Middle frontal gyrus (tissue), 1 donor: ENCODE data around the gene PRG2.

ENCODE experiments used
- DNase-seq: peaks from one replicate; pipeline ENCODE4 v3.0.0-alpha.2; 2015; ENCODE audit warnings: low spot score; ENCODE audit errors: extremely low spot score

The PRG2 gene, protein sequence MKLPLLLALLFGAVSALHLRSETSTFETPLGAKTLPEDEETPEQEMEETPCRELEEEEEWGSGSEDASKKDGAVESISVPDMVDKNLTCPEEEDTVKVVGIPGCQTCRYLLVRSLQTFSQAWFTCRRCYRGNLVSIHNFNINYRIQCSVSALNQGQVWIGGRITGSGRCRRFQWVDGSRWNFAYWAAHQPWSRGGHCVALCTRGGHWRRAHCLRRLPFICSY

DNA sequence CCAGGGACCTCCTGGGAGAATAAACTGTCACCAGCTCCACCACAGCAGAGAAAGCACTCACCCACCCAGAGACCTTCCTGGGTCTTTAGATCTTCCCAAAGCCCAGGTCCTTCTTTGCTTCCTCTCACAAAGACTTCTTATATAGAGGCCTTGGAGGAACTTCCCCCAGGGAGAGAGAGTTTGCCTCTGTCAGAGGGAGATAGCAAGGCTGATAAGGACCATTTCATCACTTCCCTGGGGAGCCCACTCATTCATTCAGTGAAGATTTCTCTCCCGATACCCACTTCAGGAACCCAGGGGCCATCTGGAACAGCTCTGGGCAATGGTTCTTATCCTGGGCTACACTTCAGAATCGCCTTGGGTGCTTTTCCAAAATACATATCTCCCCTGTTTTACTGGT, at the start of gene PRG2:
Gene PRG2, minus strand, starts transcription at position 116 of the 400 bp plus-strand sequence. CDS start 706 bp downstream, outside the sequence.
- DNase-seq, result no peak

DNA sequence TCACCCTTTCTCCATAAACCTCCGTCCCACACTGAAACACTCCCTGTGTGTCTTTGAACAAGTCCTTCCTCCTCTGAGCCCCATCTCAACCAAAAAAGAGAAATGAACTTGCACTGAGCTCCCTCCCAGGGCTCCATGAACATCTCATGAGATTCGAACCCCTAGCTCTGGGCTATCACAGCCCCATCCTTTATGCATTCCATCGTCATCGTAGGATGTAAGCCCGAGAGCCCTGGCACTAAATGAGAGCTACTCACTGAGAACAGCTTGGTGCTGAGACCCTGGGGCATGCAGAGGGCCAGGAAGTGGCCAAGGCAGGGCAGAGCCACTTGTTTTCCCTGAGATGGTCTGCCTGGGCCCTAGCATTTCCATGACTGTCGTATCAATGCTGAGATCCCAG, 49.3 kb upstream of the PRG2 start:
- DNase-seq, result no peak

DNA sequence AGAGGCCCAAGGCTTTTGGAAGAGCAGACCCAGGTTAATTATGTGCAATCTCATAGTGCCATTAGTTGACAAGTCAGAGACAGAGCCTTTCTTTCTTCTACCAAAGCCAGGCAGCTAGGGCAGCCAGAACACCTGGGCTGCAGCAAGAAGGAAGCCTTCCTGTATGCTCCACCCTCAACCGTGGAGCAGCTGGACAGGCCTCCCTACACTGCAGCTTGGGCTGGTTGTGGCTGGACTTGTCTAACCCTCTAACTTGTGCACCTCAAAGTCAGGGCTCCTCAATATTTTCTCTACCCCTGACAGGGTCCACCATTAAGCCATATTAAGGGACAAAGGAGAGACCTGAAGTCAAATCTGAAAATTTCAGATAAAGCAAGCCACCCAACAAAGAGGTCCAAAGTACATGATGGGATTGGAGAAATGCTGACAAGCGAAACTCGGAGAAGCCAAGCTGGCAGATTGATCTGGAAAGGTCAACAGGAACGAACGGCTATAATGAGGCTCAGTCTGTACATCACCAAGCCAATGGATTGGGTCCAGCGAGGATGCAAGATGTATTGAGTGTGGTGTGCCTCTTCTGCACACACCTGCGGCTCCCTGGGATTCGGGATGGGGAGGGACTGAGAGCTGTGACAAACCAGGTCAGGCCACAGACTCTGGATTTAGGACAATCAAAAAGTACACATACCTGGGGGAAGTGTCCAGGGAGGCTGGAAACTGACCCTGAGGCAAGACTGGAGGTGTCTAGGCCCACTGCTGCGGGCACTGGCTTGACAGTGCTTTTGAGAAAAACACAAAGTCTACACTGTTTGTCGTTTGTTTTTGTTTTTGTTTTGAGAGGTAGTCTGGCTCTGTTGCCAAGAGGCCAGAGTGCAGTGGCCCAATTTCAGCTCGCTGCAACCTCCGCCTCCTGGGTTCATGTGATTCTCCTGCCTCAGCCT, 48.2 kb upstream of the PRG2 start:
- no peak for DNase-seq

DNA sequence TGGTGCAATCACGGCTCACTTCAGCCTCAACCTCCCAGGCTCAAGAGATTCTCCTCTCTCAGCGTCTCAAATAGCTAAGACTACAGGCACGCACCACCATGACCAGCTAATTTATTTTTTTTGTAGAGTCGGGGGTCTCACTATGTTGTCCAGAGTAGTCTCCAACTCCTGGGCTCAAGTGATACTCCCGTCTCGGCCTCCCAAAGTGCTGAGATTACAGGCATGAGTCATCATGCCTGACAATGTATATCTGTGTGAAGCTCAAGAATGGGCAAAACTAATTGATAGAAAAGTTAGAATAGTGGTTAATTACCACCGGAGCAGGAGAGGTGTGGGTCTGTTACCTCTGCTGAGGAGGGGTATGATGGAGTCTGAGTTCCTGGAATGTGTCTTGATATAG, 45.6 kb upstream of the PRG2 start:
- DNase-seq, result no peak

DNA sequence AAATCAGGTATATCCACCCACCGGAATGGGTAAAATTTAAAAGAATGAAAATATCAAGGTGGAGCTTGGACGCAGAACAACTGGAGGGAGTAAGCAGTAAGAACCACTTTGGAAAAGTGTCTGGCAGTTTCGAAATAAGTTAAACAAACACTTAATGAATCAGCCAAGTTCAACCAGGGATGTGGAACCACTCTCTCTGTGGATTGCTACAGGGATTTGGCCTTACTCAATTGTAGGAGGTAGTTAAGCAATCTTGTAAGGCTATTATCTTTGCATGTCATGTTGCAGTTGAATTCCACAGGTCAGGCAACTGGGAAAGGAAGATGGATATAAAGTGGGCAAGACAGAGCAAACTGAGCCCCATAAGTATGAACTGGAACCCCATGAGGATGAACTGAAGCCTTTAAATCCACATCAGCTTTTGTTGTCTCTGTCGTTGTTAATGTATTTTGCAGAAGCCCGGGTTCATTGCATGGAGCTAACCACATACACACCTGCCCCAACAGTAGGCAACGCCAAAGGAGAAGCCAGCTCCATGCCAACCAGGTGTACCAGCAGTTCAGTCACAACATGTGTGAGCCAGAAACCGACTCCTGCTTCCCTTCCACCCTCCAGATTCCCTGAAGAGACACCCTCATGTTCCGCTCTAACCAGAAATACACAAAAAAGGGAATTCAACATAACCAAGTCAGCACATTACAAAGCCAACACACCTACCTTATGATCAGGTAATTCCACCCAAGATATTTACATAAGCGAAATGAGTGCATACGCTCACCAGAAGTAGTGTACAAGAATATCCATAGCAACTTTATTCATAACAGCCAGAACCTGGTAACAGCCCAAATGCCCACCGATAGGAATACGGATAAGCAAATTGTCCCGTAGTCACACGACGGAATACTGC, 44.4 kb upstream of the PRG2 start:
- DNase-seq, result no peak

DNA sequence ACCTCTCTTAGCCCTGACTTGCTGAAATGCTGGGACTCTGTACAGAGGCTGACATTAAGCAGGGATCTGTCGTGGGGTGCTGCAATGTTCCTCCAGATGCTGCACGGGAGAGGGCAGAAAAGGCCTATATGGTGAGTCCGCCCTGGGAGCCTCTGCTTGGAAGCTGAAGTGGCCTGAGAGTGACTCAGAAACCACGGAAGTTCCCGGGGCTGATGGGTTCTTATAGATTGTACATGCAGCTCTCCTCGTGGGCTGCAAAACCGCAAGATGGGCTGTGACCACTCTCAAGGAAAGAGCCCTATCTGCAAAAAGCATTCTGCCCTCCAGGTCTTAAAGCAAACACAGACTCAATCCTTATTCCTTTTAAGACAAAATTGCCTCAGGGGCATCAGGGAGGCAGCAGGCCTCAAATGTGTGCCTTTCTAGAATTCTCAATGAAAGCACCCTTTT, 42.3 kb upstream of the PRG2 start:
- DNase-seq, result no peak

DNA sequence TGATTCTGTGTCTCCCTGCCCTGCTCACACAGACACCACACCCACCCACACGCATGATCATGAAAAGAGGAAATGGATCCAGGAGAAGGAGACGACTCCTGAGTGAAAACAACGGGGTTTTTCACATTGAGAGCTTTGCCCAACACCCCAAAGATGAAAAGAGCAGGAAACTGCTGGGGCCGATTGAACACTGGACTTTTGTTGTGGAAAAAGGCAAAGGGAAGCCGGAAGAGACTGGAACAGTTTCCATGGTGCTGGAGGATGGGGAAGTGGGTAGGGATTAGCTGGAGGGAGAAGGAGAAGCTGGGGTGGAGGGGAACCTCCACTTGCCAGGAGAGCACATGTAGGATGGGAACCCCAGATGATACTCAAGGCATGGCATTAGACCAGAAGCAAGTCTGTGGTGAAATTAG, 41.7 kb upstream of the PRG2 start:
- no peak for DNase-seq

DNA sequence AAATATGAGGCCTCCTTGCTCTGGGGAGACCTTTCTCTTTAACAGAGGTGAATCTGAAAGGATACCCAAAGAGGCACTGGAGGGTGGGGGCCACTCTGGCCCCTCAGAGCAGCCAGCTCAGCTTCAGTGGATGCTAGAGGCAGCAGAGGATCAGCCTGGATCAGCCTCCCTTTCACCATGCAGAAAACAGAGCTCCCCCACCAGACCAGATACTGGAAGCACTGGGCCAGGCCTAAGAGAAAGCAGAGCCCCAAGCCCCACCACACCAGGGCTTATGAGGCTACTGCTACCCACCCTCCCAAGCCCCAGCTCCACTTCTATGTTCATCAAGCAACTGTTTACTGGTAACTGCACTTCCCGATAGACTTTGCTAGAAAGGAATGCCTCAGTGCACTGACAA, 40.5 kb upstream of the PRG2 start:
- DNase-seq, result no peak

DNA sequence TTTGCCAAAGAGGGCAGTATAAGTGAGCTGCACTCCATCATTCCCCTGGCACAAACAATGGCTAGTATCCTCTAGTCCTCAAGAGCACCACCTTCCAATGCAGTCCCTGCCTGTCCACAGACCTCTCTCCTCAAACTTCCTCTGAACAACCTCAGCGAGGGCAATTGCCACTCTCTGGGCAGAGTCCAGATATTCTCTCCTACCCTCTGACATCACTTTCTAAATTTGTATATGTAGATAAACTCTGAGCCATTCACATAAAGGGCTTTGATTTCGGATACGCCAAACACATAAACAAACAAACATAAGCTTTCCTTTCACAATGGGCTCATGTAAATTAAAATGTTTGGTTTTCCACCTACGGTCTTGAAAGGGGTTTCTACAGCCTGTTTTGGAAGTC, 39.5 kb upstream of the PRG2 start:
- DNase-seq, result no peak

DNA sequence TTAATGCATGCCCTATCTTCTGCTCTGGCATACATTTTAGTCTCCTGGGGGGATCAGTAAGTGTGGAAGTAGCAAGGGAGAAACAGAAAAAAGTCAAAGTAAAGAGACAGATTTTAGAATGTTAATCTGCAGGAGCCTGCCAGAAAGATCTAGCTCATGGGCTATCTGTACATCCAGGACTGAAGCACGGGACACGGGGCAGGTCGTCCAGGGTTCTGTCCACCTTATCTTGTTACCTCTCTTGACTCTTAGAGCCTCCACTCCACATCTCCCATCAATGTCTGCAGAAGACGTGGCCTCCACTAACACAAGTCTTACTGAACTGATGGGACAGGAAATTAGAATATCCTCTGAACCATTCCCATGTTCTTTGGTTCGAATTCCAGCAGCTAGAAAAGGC, 38.2 kb upstream of the PRG2 start:
- DNase-seq, result no peak

DNA sequence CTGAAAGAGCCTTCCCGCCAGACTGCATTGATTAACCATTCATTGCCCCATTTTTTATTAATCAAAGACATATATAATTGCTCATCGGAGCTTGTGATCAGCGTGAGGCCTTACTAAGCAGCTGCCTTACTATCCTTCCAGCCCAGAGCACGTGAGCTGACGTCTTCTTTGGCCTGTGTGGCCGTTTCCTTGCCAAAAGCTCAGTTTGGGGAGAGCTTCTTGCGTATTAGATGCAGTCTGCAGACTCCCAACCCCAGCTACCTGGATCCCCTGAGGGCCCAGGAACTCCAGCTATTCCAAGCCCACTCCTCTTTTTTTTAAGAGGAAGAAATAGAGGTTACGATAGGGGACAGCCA, 37.3 kb upstream of the PRG2 start:
- DNase-seq, result peak; percentile 29

DNA sequence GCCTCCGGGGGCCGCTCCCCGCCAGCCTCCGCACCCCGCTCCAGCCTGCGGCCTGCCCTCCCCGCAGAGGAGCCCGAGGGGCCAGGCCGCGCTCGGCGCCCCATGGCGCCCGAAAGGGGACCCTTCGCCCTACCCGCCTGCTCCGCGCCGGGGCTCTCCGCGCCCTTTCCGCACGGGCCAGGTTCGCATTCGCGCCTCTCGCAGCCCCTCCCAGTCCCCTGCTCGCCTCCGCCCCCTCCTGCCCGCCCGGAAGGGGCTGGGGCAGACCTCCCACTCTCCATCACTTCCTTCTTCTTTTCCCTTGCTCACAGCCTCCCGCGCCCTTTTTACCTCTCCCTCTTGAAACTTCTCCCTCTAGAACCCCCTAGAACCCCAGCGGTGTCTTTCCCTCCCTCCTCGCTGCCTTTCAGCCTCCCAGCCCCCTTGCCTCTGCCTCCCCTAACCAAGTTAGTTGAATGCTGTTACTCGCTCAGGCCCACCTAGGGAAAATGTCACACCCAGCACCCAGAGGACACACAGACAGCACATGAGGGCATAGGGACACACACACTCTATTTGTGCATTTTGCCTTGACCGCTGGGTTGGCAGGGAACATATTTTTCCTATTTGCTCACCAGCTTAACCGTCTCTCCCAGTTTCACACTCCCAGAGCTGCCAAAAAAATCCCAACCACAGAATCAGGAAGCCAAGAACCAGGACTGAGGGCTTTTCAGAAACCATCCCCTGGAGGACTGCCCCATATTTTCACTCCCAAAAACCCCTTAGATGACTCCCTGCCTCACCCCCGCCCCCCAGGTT, 36.7 kb upstream of the PRG2 start, which contains the start of gene SLC43A3:
Gene SLC43A3, minus strand, starts transcription at position 193 of the 798 bp plus-strand sequence. CDS start 949 bp downstream, outside the sequence.
- DNase-seq, result no peak

DNA sequence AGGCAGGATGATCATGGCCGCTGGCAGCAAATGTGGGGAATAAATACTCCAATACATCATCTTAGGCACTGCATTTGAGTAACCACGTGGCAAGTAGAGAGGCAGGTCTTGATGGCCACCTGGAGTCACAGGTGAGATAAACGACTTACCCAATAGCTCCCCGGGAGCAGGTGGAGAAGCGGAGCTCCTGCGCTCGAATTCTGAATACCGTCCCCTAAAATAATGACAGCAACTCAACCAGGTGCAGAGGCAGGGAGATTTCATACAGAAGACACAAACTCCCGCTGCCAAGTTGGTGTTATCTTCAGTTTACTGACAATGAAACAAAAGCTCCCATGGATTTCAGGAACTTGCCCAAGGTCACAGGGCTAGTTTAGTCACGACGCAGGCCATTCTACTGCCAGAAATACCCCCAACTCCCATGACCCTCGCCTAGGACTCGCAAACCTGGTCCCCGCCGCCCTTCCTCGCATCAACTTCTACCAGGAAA, 36.0 kb upstream of the PRG2 start:
- DNase-seq, result no peak

DNA sequence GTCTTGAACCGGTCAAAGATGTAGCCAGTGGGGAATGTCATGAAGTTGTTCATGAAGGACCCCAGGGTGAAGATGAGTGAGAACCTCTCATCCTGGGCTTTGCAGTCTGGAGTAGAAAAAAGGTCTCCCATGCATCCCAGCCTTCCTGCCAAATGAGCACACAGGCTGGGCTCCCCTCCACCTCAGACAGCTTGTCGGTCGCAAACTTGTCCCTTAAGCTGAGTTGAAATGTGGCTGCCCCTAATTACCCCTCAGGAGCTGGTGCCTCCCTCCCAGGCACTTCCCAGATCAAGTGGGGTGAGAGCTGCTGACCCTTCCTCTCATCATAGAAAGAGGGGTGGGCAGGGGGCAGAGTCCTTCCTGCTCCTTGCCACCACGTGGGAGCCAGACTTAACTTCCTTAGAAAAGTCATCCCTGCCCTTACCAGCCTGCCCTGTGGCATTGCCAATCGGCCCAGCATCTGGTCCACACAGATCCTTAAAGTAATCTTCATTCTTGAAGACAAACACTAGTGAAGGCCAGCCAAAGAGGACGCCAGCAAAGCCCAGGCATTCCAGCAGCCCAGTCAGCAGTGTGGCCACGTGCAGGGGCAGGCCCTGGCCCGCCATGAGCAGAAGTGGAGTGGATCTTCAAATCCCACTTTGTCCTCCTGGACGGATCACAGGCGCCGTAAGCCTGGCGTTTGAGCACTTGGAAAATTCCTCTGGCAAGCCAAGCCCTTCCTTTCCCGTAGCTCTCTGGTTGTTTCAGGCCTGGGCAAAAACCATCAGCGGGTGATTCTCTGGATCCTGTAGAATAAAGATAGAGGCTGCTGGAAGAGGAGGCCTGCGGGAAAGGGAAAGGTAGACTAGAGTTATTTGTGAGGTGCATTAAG, 35.4 kb upstream of the PRG2 start:
- DNase-seq, result no peak

DNA sequence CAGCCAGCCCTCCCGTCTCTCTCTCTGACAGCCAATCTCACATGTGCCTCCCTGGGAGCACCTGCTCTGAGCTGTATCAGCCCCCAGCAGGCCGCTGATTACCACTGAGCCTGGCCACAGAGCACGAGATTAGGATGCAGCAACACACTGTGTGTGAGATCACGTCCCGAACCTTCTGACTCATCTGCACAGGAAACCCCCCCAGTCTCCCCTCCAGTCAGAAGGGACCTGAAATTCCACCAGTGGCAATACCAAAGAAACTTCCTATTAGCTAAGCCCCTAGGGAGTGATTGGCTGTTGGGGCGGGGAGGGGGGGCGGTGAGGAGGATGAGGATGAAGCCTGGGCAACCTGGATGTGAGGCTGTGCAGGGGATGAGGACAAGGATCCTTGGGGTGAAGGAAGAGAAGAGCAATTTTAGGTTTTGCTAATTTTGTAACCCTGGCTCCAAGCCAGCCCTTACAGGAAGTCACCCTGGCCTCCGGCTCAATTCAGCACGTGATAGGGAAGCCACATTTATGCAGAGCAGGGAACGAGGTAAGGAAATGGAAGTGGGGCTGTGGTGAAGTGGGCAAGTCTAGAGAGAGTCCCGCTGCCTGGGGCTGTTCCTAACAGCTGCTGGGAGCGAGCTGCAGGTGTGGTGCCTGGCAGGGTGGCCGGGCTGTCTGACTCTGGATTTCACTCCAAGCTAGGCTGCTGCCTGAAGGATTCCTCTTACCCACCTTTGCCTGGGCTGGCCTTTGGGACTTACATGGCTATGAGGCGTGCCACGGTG, 34.5 kb upstream of the PRG2 start:
- DNase-seq, result no peak

DNA sequence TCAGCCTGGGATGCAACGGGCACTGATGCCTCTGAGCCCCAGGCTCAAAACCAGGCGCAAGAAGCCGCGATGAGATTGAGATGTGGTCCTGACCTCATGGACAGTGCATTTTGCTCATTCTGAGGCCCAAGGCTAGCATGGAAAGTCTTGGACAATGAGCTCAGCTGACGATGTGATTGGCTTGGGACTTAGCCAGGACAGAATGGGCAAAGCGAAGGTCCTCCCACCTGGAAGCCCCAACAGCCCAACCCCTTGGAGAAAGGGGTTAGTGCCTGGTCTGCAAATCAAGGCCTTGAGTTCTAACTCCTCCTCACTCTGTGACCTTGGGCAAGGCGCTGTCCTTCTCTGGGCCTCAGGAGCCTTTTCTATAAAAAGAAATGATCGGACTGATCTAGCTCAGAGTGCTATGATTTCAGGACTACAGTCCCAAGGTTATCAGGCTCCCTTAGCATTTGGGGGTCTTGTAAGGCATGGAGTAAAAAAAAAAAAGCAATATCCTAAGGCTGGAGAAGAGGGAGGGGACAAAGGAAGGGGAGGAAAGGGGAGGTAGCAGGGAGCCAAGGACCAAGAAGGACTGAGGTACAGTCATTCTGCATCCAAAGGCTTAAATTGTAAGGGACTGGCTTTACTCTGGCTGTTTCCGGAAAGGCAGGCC, 33.8 kb upstream of the PRG2 start:
- DNase-seq, result no peak

DNA sequence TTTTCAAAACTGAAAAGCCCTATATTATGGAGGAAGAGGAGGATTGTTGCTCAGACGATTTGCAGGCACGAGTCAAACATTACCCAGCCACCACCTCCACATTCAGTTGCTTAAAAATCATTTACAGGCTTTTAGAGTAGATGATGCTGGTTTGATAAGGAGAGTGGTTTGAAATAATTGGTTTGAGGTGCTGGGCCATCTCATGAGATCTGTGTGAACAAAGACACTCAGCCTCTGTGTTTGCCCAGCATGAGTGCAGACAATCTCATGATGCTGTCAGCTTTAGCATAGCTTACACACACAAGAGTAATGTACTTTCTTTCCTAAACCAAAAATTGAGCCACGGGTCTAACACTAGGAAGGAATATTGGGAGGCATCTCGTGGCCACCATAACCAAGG, 32.2 kb upstream of the PRG2 start:
- no peak for DNase-seq

DNA sequence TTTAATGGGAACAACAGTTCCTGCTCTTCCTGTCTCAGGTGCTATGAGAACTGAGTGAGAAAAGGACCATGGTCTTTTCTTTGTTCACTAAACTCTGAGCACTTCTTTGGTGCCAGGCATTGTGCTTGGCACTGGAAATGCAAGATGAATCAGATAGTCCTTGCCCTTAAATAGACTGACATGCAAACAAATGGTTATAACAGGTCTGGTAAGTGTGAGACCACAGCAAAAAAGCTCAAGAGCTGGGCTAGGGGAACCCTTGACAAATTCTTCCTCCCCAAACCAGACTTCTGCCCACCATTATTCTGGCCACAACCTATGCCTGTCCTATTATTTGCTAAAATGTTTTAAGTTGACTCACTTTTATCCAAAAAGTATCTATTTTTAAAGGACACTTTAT, 31.4 kb upstream of the PRG2 start:
- DNase-seq, result no peak
